ENCODE measurements around the gene HDDC2. TPM values are rescaled to one million over a fixed set of nuclear protein-coding genes. Genes with fewer than 3 reads are reported as not detected.

Gene HDDC2
- 102 to 111 TPM (median 103 TPM) in 3 replicates for total RNA-seq

GRCh38 chr6:125301435-125302391, at the start of gene HDDC2:
HDDC2 (minus strand) TSS chr6:125301967; CDS start chr6:125301932, 35 bp downstream.
- H3K4me3 Mint-ChIP-seq, result peak within 1 kb of the TSS; percentile 77
- DNase-seq (ENCODE audit: low spot score in 2 of 2, unreplicated experiment in 2 of 2), result peak; percentile 45 to 74
- H3K27me3 Mint-ChIP-seq (ENCODE audit: low read depth), result no peaks in the 10 kb centered on the region
- TF ChIP-seq CTCF (IDR thresholded peaks at IDR 0.05; ENCODE audit: unreplicated experiment), result no peak
- H3K27ac Mint-ChIP-seq, result peak within 1 kb of the TSS; percentile 90
- peaks cover 12% of the 10 kb centered on the region for H3K9me3 Mint-ChIP-seq
- H3K4me1 Mint-ChIP-seq, result peaks cover 38% of the 10 kb centered on the region
- peaks cover 23% of the 10 kb centered on the region for H3K36me3 Mint-ChIP-seq

DNA sequence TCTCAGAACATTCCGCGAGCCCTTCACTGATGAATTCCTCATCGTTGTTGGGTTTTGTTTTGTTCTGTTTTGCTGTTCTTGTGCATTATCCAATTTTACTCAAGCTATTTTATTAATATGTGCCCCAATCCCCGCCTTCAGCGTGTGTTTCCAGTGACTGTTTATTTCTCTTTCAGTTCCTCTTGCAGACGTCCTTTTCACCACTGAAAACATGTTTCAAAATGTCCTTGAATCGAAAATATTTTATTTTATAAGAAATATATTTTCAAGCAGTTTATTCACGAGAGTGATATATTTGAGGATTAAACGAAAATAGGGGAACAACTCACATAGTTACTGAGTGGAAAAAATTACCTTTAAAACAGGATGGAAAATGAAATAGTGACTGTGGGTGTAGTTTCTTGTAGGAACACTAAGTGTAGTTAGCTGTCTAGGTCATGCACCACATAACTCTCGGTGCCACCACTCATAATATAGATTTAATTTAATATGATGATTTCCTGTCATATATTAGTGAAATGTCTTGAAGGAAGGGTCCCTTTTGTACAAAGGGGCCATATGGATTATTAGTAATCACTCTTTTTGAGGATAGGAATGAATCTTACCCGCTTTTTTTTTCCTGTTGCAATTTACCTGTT, 45.3 kb upstream of the HDDC2 start:
- H3K27me3 Mint-ChIP-seq (ENCODE audit: low read depth), result no peaks in the 10 kb centered on the region
- no peak for TF ChIP-seq CTCF (IDR thresholded peaks at IDR 0.05; ENCODE audit: unreplicated experiment)

DNA sequence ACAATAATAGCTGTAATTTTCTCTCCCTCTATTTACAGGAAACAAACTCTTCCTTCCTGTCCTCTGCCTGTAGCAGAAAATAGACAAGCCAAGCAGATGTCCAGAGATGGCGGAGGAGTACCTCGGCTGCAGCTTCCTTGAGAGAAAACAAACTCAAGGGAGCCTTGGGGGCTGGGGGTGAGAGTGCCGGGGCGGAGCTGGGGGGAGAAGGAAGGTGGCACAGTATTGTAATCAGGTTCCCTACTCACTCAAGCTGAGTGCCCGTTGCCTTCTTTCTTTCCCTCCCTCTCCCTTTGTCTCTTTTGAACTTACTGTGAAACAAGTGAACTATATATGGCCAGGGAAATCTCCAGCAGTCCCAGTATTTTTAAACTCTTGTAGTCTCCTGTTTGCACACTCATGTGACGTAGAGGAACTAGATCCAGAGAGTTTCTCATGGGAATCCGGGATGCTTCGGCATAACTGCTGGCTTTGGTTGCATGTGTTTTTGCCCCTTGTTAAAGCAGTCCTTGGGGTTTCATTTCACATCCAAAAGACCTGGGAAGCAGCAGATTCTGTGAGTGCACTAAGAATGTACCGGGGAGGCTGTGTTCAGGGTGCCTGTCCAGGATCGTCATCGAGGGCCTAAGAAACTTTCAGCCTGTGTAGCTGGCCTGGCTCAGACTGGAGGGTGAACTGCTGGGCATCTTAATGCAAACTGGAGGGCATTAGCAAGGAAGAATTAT, 44.6 kb upstream of the HDDC2 start:
- no peak for DNase-seq (ENCODE audit: low spot score in 2 of 2, unreplicated experiment in 2 of 2)
- H3K36me3 Mint-ChIP-seq, result no peaks in the 10 kb centered on the region
- peaks cover 8% of the 10 kb centered on the region for H3K4me1 Mint-ChIP-seq
- H3K4me3 Mint-ChIP-seq, result no peak overlapping the region
- TF ChIP-seq CTCF (IDR thresholded peaks at IDR 0.05; ENCODE audit: unreplicated experiment), result no peak
- peaks cover 6% of the 10 kb centered on the region for H3K9me3 Mint-ChIP-seq
- H3K27me3 Mint-ChIP-seq (ENCODE audit: low read depth), result no peaks in the 10 kb centered on the region
- peak overlapping the region; percentile 31 for H3K27ac Mint-ChIP-seq

More for the DNA sequence above, 45.3 kb upstream of the HDDC2 start:
- peaks cover 6% of the 10 kb centered on the region for H3K4me1 Mint-ChIP-seq
- peaks cover under 1% of the 10 kb centered on the region for H3K9me3 Mint-ChIP-seq
- DNase-seq (ENCODE audit: low spot score in 2 of 2, unreplicated experiment in 2 of 2), result no peak
- no peaks in the 10 kb centered on the region for H3K36me3 Mint-ChIP-seq
- no peak overlapping the region for H3K4me3 Mint-ChIP-seq
- no peak overlapping the region for H3K27ac Mint-ChIP-seq

GRCh38 chr6:125341460-125341859, 39.7 kb upstream of the HDDC2 start:
- Mint-ChIP-seq H3K36me3 (no peaks in the 10 kb centered on the region), H3K4me3 (no peak overlapping the region), H3K27ac (no peak overlapping the region), H3K4me1 (peaks cover 18% of the 10 kb centered on the region), H3K27me3 (ENCODE audit: low read depth) (no peaks in the 10 kb centered on the region), H3K9me3 (peaks cover 7% of the 10 kb centered on the region)
- no peak for TF ChIP-seq CTCF (IDR thresholded peaks at IDR 0.05; ENCODE audit: unreplicated experiment)
- no peak for DNase-seq (ENCODE audit: low spot score in 2 of 2, unreplicated experiment in 2 of 2)

DNA sequence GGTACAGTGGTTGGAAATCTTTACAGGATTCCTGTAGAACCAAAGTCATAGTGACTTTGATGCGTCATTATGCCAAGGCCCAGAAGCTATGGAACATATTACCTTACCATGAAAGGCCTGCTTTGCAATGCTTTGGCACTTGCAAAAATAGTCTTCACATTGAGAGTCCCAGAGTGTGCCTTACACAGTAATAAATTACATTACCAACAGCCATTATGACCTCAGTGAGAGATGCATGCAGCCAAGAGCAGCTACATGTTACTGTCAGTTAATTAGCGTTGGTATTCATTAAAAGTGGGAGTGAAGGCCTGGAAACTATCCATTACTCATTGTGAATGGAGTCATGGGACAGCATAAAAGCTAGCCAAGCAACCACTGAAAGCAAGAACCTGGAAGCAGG, 39.2 kb upstream of the HDDC2 start:
- Mint-ChIP-seq H3K27ac (peak overlapping the region; percentile 28), H3K4me3 (no peak overlapping the region), H3K27me3 (ENCODE audit: low read depth) (no peaks in the 10 kb centered on the region), H3K9me3 (peaks cover 7% of the 10 kb centered on the region), H3K36me3 (no peaks in the 10 kb centered on the region), H3K4me1 (peaks cover 18% of the 10 kb centered on the region)
- no peak for TF ChIP-seq CTCF (IDR thresholded peaks at IDR 0.05; ENCODE audit: unreplicated experiment)
- DNase-seq (ENCODE audit: low spot score in 2 of 2, unreplicated experiment in 2 of 2), result no peak
